T-helper 9 cell (primary cell): ENCODE data around the gene FHIT.
"Not testable (repeated sequence)": the region's sequence is repeated elsewhere in the genome, so short reads cannot be mapped to it uniquely, and the experiment has no call there.

Experiments
- DNase-seq: peaks from one replicate; pipeline ENCODE4 v3.0.0-alpha.2; 2020

FHIT gene

DNA sequence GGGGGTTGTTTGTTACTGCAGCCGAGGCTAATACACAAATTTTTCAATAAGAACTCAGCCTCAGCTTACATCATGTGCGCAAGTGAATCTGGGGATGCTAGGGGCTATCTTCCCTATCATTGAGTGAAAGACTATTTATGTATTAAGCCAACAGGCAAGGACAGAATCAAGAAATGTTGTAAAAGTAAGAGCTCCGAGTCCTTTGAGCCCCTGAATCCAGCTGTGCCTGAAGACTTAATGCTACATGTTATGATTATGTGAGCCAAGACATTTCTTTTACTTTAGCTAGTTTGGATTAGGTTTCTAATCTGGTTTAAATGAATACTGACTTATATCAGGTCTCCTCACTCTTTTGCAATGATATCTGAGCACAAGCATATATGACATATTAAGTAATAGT, 1418.5 kb downstream of the FHIT start:
- DNase-seq: no peak

DNA sequence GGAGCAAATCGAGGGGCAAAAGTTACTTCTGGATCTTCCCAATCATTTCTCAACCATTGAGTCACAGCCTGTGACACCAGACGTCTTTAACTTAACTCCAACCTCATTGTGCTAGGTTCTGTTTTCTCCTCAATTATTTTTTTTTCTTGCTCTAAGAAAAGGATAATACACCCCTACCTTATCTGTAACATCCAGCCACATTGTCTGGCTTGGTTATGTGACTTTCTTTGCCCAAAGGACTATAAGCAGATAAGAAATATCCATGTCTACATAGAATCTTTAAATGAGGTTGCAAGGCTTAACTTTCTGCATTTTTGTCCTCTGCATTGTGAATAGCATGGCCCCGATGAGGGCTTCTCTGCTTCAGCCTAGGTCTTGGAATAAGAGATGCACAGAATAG, 1419.0 kb downstream of the FHIT start:
- no peak for DNase-seq

DNA sequence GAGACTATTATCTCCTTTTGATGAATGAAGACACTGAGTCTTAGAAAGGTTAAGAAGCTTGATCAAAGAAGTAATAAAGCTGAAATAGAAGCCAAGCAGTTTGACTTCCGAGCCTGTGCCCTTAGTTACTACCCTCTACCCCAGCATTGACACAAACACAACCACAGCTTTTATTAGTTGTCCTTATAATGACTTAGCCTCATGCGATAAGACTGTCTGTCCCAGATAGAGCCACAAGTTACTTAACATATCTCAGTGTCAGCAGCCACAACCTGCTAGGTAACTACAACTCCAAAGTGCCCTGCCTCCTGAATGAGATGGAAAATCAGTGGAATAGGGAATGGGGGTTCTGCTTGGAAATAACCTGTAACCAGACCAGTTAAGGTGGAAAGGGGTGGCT, 1419.9 kb downstream of the FHIT start:
- DNase-seq: no peak

DNA sequence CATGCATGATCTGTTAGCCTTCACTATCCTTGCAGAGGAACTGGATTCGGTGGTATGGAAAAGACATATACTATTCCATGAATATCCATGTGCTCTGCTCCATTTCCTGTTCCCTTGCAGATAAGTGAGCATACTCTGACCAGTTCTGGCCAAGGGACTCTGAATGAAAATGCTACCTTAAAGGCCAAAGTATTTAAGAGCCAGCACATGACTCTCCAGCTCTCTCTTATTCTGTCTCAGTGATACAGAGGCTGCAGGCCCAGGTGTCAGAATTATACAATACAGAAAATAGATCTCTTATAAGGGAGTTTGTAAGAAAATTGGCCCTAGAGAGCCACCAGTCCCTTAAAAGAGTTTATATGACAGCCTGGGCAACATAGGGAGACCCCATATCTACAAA, 1421.7 kb downstream of the FHIT start:
- DNase-seq: no peak

DNA sequence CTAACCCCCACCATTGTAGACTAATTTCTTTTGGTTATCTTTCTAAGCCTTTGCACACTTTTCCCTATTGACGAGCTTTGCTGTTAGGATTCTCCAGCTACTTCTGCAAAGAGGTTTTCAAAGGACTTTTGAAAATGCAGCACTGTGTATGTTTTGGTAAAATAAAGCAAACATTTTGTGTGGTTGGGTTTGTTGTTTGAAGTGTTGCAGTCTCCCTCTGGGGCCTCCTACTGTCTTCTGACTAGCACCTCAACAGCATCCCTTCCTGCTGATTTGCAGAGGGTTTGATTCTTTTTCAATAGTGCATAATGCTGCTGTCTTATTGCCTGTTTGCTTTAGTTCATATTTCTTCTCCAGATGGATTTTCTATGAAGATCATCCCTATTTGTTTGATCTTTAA, 1426.4 kb downstream of the FHIT start:
- no peak for DNase-seq

- no peak for DNase-seq
Measured at GRCh38 chr3:59821274-59821673, 1430.0 kb downstream of the FHIT start.

- DNase-seq: no peak
Measured at GRCh38 chr3:59820352-59820934, 1430.8 kb downstream of the FHIT start.

- no peak for DNase-seq
Measured at GRCh38 chr3:59818919-59819300, 1432.3 kb downstream of the FHIT start.

- no peak for DNase-seq
Measured at GRCh38 chr3:59818033-59818918, 1433.0 kb downstream of the FHIT start.

DNA sequence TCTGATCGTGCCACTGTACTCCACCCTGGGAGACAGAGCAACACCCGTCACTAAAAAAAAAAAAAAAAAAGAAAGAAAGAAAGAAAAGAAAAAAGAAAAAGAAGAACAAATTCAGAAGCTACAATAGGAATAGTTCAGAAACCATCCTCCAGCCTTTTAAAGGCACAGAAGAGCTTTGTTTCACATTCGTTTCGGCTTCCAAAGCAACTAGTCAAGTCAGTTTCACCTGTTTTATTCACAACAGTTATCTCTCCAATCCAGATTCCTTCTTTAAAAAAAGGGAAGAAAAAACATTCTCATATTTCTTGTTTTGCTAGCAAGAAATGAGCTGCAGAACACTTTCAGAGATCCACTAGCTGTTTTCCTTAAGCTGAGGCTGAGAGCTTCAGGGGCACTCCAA, 1433.7 kb downstream of the FHIT start:
- DNase-seq: no peak

DNA sequence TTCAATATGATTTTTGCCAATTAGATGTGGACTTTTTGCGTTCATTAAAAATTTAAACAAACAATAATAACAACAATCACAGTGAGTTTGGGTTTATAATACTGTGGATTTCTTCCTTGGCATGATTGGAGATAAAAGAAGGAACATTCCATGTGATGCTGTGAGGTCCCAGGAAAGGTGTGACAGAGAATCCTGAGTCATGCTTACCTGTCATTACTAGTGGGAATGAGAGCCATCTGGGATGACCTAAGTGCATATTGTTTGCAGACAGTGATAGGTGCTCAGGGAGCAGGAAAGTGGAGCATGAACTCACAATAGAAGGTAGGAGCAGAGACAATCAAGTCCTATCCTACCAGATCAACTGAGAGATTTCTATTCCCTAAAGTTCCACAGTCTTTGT, 1434.9 kb downstream of the FHIT start:
- no peak for DNase-seq

GRCh38 chr3:59813148-59813538, 1438.1 kb downstream of the FHIT start:
- DNase-seq: no peak

- no peak for DNase-seq
Measured at GRCh38 chr3:59812237-59813147, 1438.8 kb downstream of the FHIT start.

DNA sequence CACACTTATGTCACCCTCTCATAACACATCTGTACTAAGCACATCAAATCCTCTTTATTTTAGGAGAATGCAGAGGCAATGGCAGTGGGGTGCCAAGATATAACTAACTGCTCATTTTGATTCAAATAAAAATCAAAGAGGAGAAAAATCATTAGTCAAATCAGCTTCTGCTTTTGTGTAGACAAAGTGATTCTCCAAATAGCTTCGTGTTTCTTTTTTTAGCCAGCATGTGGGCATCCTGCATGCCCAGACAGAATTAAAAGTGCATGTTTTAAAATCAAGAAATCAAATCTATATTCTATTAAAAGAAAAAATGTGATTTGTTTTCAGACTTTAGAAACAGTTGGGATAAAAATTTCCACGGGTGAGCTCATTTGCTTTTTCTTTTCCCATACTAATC, 1440.1 kb downstream of the FHIT start:
- no peak for DNase-seq

GRCh38 chr3:59810606-59811005, 1440.6 kb downstream of the FHIT start:
- no peak for DNase-seq

- no peak for DNase-seq
Measured at GRCh38 chr3:59809710-59810444, 1441.4 kb downstream of the FHIT start.

DNA sequence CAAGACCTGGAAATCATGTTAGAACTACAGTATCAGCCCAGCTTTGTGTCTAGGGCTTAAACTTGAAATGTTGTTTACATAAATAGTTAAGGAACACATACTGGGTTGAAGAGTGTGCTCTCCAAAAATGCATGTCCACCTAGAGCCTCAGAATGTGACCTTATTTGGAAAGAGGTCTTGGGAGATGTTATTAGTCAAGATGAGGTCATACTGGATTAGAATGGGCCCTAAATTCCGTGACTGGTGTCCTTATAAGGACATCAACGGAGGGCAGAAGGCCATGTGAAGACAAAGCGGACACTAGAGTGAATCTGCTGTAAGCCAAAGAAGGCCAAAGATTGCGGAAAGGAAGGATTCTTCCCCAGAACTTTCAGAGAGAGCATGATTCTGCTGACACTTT, 1442.2 kb downstream of the FHIT start:
- DNase-seq: no peak

DNA sequence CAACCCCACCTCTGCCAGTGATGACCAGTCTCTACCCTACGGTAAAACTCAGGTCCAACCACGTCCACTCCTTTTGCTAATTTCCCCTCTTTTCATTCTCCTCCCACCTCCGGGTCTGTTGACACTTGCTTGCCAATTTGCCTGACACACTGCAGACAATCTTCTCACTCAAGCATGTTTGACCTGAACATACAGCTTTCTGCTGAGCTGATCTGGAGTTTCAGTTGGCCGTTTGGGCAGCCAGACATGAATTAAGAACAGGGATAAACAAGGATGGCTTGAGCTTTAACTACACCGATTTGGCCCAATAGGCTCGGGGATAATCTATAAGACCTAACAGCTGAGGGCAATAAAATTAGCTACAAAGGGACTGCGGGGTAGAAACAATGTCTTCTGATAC, 1442.8 kb downstream of the FHIT start:
- no peak for DNase-seq

DNA sequence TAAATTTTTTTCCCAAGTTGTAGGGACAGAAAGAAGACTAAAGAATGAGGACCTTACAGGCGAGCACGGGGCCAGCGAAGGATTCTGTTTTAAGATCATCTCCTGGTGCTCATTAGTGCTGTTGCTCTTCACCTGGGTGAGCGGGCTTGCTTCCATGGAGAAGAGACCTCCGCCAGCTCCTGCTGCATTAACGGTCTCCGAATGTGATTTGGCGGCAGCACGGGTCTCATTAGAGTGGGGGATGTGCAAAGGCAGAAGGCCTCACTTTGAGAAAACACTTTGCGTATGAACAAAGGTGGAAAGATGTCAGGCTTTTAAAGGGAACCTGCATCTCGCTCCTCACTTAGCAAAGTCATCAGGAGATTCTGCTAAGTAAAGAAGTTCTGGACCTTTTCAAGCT, 1448.0 kb downstream of the FHIT start:
- no peak for DNase-seq

DNA sequence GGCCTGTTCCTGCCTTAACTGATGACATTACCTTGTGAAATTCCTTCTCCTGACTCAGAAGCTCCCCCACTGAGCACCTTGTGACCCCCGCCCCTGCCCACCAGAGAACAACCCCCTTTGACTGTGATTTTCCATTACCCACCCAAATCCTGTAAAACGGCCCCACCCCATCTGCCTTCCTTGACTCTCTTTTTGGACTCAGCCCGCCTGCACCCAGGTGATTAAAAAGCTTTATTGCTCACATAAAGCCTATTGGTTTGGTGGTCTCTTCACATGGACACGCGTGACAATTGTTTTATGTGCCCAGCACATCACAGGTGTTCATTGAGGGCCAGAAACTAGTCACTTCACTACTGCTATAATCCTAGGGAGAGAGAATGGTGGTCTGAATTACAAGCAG, 1448.8 kb downstream of the FHIT start:
- DNase-seq: not testable (repeated sequence)

- no peak for DNase-seq
Measured at GRCh38 chr3:59802045-59802444, 1449.2 kb downstream of the FHIT start.

- no peak for DNase-seq
Measured at GRCh38 chr3:59800481-59800880, 1450.8 kb downstream of the FHIT start.
